Fibroblast of pulmonary artery (primary cell): ENCODE data around the gene KRT86.

Experiments used
- DNase-seq: peaks from one replicate; pipeline ENCODE4 v3.0.0-alpha.2; 2010; ENCODE audit warnings: low read depth
- H3K4me3 ChIP-seq: replicated peaks from 2 replicates; pipeline ENCODE4 v1.5.1; 2011; ENCODE audit warnings: low read depth, mild to moderate bottlenecking, control low read depth, low read length, moderate library complexity
- TF ChIP-seq, protein P1 (sequence below): IDR thresholded peaks from 2 replicates; pipeline ENCODE4 v1.5.1; 2011; ENCODE audit warnings: mild to moderate bottlenecking, control low read depth, low read length, inconsistent platforms; ENCODE audit errors: missing control alignments

KRT86 gene

GRCh38 chr12:52305921-52306705 is 31.7 kb downstream of the KRT86 start:
- DNase-seq: no peak
- H3K4me3 ChIP-seq: no peak overlapping the region
- TF ChIP-seq, protein P1, sequence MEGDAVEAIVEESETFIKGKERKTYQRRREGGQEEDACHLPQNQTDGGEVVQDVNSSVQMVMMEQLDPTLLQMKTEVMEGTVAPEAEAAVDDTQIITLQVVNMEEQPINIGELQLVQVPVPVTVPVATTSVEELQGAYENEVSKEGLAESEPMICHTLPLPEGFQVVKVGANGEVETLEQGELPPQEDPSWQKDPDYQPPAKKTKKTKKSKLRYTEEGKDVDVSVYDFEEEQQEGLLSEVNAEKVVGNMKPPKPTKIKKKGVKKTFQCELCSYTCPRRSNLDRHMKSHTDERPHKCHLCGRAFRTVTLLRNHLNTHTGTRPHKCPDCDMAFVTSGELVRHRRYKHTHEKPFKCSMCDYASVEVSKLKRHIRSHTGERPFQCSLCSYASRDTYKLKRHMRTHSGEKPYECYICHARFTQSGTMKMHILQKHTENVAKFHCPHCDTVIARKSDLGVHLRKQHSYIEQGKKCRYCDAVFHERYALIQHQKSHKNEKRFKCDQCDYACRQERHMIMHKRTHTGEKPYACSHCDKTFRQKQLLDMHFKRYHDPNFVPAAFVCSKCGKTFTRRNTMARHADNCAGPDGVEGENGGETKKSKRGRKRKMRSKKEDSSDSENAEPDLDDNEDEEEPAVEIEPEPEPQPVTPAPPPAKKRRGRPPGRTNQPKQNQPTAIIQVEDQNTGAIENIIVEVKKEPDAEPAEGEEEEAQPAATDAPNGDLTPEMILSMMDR: peak; percentile 30

DNA sequence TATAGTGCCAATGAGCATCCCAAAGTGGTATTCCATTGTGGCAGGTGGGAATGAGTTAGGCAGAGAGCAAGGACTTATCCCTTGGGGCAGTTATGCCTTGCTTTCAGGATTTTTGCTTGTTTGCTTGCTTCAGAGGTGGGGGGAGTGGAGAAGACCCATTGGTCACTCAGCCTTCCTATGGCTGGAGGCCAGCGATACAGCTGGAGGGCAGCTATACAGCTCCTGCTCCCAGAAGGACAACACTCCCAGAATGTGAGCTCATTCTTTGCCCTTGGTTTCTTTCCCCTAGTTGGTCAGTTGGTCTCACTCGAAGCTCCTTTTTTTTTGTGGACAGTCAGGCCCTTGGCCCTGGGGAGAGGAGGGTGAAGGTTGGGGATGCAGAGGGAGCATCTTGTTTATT is 32.3 kb downstream of the KRT86 start:
- TF ChIP-seq, protein P1: no peak
- DNase-seq: no peak
- no peak overlapping the region for H3K4me3 ChIP-seq

- peak; percentile 23 for DNase-seq
- TF ChIP-seq, protein P1: no peak
- H3K4me3 ChIP-seq: peak overlapping the region; percentile 45
These were observed 33.7 kb downstream of the KRT86 start for GRCh38 chr12:52307836-52308805.

- TF ChIP-seq, protein P1: no peak
- DNase-seq: no peak
- peak overlapping the region; percentile 45 for H3K4me3 ChIP-seq
These were observed 34.5 kb downstream of the KRT86 start for GRCh38 chr12:52308806-52309425.

DNA sequence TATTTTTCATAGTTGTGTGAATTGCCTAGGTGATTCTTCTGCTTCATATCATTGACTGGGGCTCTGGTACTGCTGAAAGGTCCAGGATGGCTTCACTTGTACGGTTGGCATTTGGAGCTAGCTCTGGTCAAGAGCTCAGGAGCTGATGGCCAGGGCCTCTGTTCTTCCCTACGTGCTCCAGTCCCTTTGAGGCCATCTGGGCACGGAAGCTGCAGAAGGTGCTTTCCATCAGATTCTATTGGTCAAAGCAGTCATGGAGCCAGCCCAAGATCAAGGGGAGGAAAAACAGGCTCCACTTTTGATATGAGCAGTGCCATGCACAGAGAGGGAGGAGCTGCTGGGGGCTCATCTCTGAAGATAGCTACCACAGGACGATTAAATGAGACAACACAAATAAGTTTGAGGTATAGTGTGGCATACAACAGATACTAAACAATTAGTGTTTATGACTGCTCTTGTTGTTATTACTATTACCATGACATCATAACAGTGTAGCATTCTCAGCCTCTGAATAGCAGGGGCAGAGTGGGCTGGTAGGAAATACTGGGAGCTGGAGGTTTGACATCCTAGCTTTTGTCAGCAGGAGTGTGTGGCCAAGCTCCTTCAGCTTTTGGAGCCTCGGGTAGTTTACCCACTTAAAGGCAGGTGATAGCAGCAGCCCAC is 36.3 kb downstream of the KRT86 start:
- DNase-seq: peak; percentile 36
- no peak overlapping the region for H3K4me3 ChIP-seq
- TF ChIP-seq, protein P1: no peak

DNA sequence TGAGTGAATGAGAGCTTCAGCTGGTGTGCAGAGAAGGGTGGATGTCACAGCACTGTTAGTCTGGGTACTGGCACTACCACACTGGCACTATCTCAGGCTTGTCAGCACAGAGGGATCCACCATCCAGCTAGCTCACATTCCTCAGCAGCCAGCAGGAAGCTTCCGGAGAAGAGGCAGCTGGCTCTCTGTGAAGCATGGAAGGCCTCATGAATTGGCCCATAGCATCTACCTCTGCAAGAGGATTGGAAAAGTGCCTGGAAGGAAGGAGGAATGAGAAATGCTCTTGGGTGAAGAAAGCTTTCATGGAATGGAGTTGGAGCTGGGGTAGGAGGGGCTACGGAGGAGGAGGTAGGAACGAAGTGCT is 36.8 kb downstream of the KRT86 start:
- peak; percentile 41 for DNase-seq
- TF ChIP-seq, protein P1: no peak
- H3K4me3 ChIP-seq: no peak overlapping the region
